ENCODE measurements around the gene HLA-DOB.

- TF ChIP-seq ZNF274 (IDR thresholded peaks at IDR 0.05; ENCODE audit: low read depth, low read length) = no peak
- no peak for TF ChIP-seq YY1 (IDR thresholded peaks at IDR 0.05; ENCODE audit: insufficient read depth, insufficient read length)
Observed at GRCh38 chr6:32857156-32857891, 40.5 kb upstream of the HLA-DOB start.
